ENCODE data around the gene ATP8B4. TPM values are rescaled to one million over a fixed set of nuclear protein-coding genes. Genes with fewer than 3 reads are reported as not detected.

The ATP8B4 gene
- total RNA-seq, 5 donors from 2014 or later (not counting 1 experiment from before 2014, with no cell fraction given) = 0.72 to 2.4 (median 1.3) TPM

- WGBS (ENCODE audit: insufficient coverage) = 92% methylated on average over 6 of the region's 7 CpGs
- no peaks in the 10 kb centered on the region for H3K27me3 ChIP-seq (replicated peaks in 1 of 2; ENCODE audit: control insufficient read depth in 2 of 2, extremely low read depth in 1 of 2, insufficient read depth in 2 of 2, low read length in 1 of 2)
- H3K9me3 Mint-ChIP-seq = peaks cover 9 to 12% (median 9%) of the 10 kb centered on the region in 3 donors
- ChIA-PET POLR2A (interaction anchor here in 1 of 2 donors (0.6 kb wide), 1 partner anchor 15 kb away, joined by 3 read pairs; no protein-coding TSS in a partner anchor), CTCF (no interaction called here)
- H3K27ac Mint-ChIP-seq = no peak overlapping the region
- no peak overlapping the region for H3K4me3 Mint-ChIP-seq
- peaks cover 0 to 11% of the 10 kb centered on the region in 2 donors for H3K27me3 Mint-ChIP-seq
- no peaks in the 10 kb centered on the region for H3K4me1 ChIP-seq (ENCODE audit: control insufficient read depth in 1 of 2, extremely low read depth in 1 of 2, insufficient read depth in 2 of 2, low read length in 2 of 2)
- ATAC-seq (replicated peaks in 1 of 4) (no peak), DNase-seq (no peak)
- H3K9me3 ChIP-seq = peaks cover 3% of the 10 kb centered on the region
- no peak overlapping the region for H3K27ac ChIP-seq (ENCODE audit: low read length)
- no peaks in the 10 kb centered on the region for H3K36me3 ChIP-seq (ENCODE audit: control insufficient read depth in 2 of 2, extremely low read depth in 1 of 2, insufficient read depth in 1 of 2, low read length in 1 of 2)
- no peaks in the 10 kb centered on the region for H3K36me3 Mint-ChIP-seq
- no peaks in the 10 kb centered on the region for H3K4me1 Mint-ChIP-seq
- no peak overlapping the region for H3K4me3 ChIP-seq (ENCODE audit: control insufficient read depth in 1 of 2, extremely low read depth in 1 of 2, low read length in 1 of 2)
Observed at GRCh38 chr15:49844390-49844789, 274.6 kb downstream of the ATP8B4 start.

- Mint-ChIP-seq H3K9me3 (peaks cover 9 to 12% (median 12%) of the 10 kb centered on the region in 3 donors), H3K27me3 (peaks cover 0 to 11% of the 10 kb centered on the region in 2 donors), H3K27ac (no peak overlapping the region), H3K4me3 (no peak overlapping the region), H3K4me1 (no peaks in the 10 kb centered on the region), H3K36me3 (no peaks in the 10 kb centered on the region)
- Histone ChIP-seq H3K36me3 (ENCODE audit: control insufficient read depth in 2 of 2, extremely low read depth in 1 of 2, insufficient read depth in 1 of 2, low read length in 1 of 2) (no peaks in the 10 kb centered on the region), H3K4me1 (ENCODE audit: control insufficient read depth in 1 of 2, extremely low read depth in 1 of 2, insufficient read depth in 2 of 2, low read length in 2 of 2) (no peaks in the 10 kb centered on the region), H3K27me3 (replicated peaks in 1 of 2; ENCODE audit: control insufficient read depth in 2 of 2, extremely low read depth in 1 of 2, insufficient read depth in 2 of 2, low read length in 1 of 2) (no peaks in the 10 kb centered on the region), H3K27ac (ENCODE audit: low read length) (no peak overlapping the region), H3K9me3 (peaks cover 3% of the 10 kb centered on the region), H3K4me3 (ENCODE audit: control insufficient read depth in 1 of 2, extremely low read depth in 1 of 2, low read length in 1 of 2) (no peak overlapping the region)
- CTCF ChIA-PET = no interaction called here
- ATAC-seq (replicated peaks in 1 of 4) (no peak), DNase-seq (no peak)
- POLR2A ChIA-PET = no interaction called here
- WGBS (ENCODE audit: insufficient coverage) = 83% methylated on average over 1 of the region's 5 CpGs
Observed at GRCh38 chr15:49843725-49844124, 275.3 kb downstream of the ATP8B4 start.

GRCh38 chr15:49842031-49842730 lies 276.9 kb downstream of the ATP8B4 start:
- H3K4me3 Mint-ChIP-seq = no peak overlapping the region
- H3K36me3 ChIP-seq (ENCODE audit: control insufficient read depth in 2 of 2, extremely low read depth in 1 of 2, insufficient read depth in 1 of 2, low read length in 1 of 2) = no peaks in the 10 kb centered on the region
- peaks cover 14 to 19% (median 18%) of the 10 kb centered on the region in 3 donors for H3K9me3 Mint-ChIP-seq

DNA sequence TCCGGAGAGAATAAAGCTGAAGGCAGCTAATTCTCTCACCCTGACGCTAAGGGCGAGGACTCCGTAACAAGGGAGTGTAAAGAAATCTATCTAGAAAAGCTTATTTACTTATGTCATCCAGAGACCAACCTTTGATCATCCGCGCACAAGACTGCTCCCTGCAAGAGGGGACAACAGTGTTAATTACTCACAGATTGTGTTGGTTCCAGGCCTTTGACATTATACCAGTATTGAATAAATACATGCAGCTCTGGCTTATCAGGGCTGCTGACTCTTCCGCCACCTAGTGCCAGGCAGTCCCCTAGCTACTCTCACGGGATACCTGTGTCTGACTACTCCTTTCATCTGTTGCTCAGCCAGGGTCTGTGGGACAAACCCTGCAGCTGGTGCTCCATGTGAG lies 286.5 kb downstream of the ATP8B4 start:
- Histone ChIP-seq H3K36me3 (ENCODE audit: control insufficient read depth in 2 of 2, extremely low read depth in 1 of 2, insufficient read depth in 1 of 2, low read length in 1 of 2) (no peaks in the 10 kb centered on the region), H3K27ac (ENCODE audit: low read length) (no peak overlapping the region), H3K4me3 (ENCODE audit: control insufficient read depth in 1 of 2, extremely low read depth in 1 of 2, low read length in 1 of 2) (no peak overlapping the region), H3K27me3 (replicated peaks in 1 of 2; ENCODE audit: control insufficient read depth in 2 of 2, extremely low read depth in 1 of 2, insufficient read depth in 2 of 2, low read length in 1 of 2) (no peaks in the 10 kb centered on the region), H3K4me1 (ENCODE audit: control insufficient read depth in 1 of 2, extremely low read depth in 1 of 2, insufficient read depth in 2 of 2, low read length in 2 of 2) (no peaks in the 10 kb centered on the region), H3K9me3 (no peaks in the 10 kb centered on the region)
- Mint-ChIP-seq H3K36me3 (no peaks in the 10 kb centered on the region), H3K9me3 (peaks cover under 1 to 7% (median under 1%) of the 10 kb centered on the region in 3 donors), H3K4me1 (no peaks in the 10 kb centered on the region), H3K27me3 (peaks cover 0 to 2% of the 10 kb centered on the region in 2 donors), H3K27ac (no peak overlapping the region), H3K4me3 (no peak overlapping the region)
- ATAC-seq (replicated peaks in 1 of 4) = no peak
- POLR2A ChIA-PET = interaction anchor here in 1 of 2 donors (0.6 kb wide), 1 partner anchor 463 kb away, joined by 4 read pairs; no protein-coding TSS in a partner anchor
- WGBS (ENCODE audit: insufficient coverage) = 92% methylated on average over 4 of the region's 8 CpGs
- CTCF ChIA-PET = no interaction called here
- DNase-seq = peak in 1 of 35 experiments; percentile 0

More at GRCh38 chr15:49842031-49842730, 276.9 kb downstream of the ATP8B4 start:
- DNase-seq (no peak), ATAC-seq (replicated peaks in 1 of 4) (no peak)
- Histone ChIP-seq H3K27me3 (replicated peaks in 1 of 2; ENCODE audit: control insufficient read depth in 2 of 2, extremely low read depth in 1 of 2, insufficient read depth in 2 of 2, low read length in 1 of 2) (no peaks in the 10 kb centered on the region), H3K4me1 (ENCODE audit: control insufficient read depth in 1 of 2, extremely low read depth in 1 of 2, insufficient read depth in 2 of 2, low read length in 2 of 2) (no peaks in the 10 kb centered on the region), H3K4me3 (ENCODE audit: control insufficient read depth in 1 of 2, extremely low read depth in 1 of 2, low read length in 1 of 2) (no peak overlapping the region), H3K27ac (ENCODE audit: low read length) (no peak overlapping the region), H3K9me3 (peaks cover 3% of the 10 kb centered on the region)
- Mint-ChIP-seq H3K4me1 (no peaks in the 10 kb centered on the region), H3K36me3 (no peaks in the 10 kb centered on the region), H3K27ac (no peak overlapping the region), H3K27me3 (peaks cover 0 to 11% of the 10 kb centered on the region in 2 donors)
- 100% methylated on average over 1 of the region's 4 CpGs for WGBS (ENCODE audit: insufficient coverage)
- ChIA-PET POLR2A (no interaction called here), CTCF (interaction anchor here in 1 of 2 donors (0.6 kb wide), 1 partner anchor 430 kb away, joined by 3 read pairs; no protein-coding TSS in a partner anchor)

- no peak for ATAC-seq (replicated peaks in 1 of 4)
- Mint-ChIP-seq H3K9me3 (peaks cover 0 to 3% (median 0%) of the 10 kb centered on the region in 3 donors), H3K27me3 (peaks cover 0 to 2% of the 10 kb centered on the region in 2 donors), H3K4me1 (no peaks in the 10 kb centered on the region), H3K27ac (no peak overlapping the region), H3K36me3 (no peaks in the 10 kb centered on the region), H3K4me3 (no peak overlapping the region)
- no peak for DNase-seq
- Histone ChIP-seq H3K4me1 (ENCODE audit: control insufficient read depth in 1 of 2, extremely low read depth in 1 of 2, insufficient read depth in 2 of 2, low read length in 2 of 2) (no peaks in the 10 kb centered on the region), H3K27me3 (replicated peaks in 1 of 2; ENCODE audit: control insufficient read depth in 2 of 2, extremely low read depth in 1 of 2, insufficient read depth in 2 of 2, low read length in 1 of 2) (no peaks in the 10 kb centered on the region), H3K4me3 (ENCODE audit: control insufficient read depth in 1 of 2, extremely low read depth in 1 of 2, low read length in 1 of 2) (no peak overlapping the region), H3K9me3 (no peaks in the 10 kb centered on the region), H3K36me3 (ENCODE audit: control insufficient read depth in 2 of 2, extremely low read depth in 1 of 2, insufficient read depth in 1 of 2, low read length in 1 of 2) (no peaks in the 10 kb centered on the region), H3K27ac (ENCODE audit: low read length) (no peak overlapping the region)
- POLR2A ChIA-PET = no interaction called here
- CTCF ChIA-PET = no interaction called here
- 59% methylated on average over 4 of the region's 5 CpGs for WGBS (ENCODE audit: insufficient coverage)
Observed at GRCh38 chr15:49831206-49831965, 287.6 kb downstream of the ATP8B4 start.

DNA sequence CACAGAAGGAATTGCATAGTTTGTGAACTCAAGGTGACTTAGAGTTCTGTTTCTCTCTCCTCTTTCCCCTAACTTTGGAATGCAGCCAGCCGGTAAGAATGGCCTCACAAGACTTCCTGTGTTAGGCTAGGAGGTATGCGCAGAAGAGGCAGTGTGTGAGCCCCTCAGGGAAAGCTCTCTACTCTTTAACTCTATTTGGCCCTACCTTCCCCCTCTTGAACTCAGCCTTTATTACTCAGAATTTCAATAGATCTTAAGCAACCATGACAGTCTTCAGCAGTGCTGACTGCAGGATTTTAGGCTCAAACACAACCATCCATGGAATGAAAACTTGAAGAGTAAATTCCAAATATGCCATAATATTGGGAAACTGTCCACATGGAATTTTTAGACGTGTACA lies 288.6 kb downstream of the ATP8B4 start:
- Histone ChIP-seq H3K4me3 (ENCODE audit: control insufficient read depth in 1 of 2, extremely low read depth in 1 of 2, low read length in 1 of 2) (no peak overlapping the region), H3K27ac (ENCODE audit: low read length) (no peak overlapping the region), H3K9me3 (no peaks in the 10 kb centered on the region), H3K27me3 (replicated peaks in 1 of 2; ENCODE audit: control insufficient read depth in 2 of 2, extremely low read depth in 1 of 2, insufficient read depth in 2 of 2, low read length in 1 of 2) (no peaks in the 10 kb centered on the region), H3K36me3 (ENCODE audit: control insufficient read depth in 2 of 2, extremely low read depth in 1 of 2, insufficient read depth in 1 of 2, low read length in 1 of 2) (no peaks in the 10 kb centered on the region), H3K4me1 (ENCODE audit: control insufficient read depth in 1 of 2, extremely low read depth in 1 of 2, insufficient read depth in 2 of 2, low read length in 2 of 2) (no peaks in the 10 kb centered on the region)
- ATAC-seq (replicated peaks in 1 of 4) (no peak), DNase-seq (no peak)
- Mint-ChIP-seq H3K4me3 (no peak overlapping the region), H3K27ac (no peak overlapping the region), H3K9me3 (peaks cover 0 to 2% (median 0%) of the 10 kb centered on the region in 3 donors), H3K36me3 (no peaks in the 10 kb centered on the region), H3K27me3 (peaks cover 0 to 2% of the 10 kb centered on the region in 2 donors), H3K4me1 (no peaks in the 10 kb centered on the region)
- WGBS (ENCODE audit: insufficient coverage) = no CpG with 5 or more reads among the region's 3 CpGs
- CTCF ChIA-PET = no interaction called here
- POLR2A ChIA-PET = no interaction called here

Measured in T-cell (primary cell).